ENCODE results near the gene BTBD19.

Gene BTBD19

DNA sequence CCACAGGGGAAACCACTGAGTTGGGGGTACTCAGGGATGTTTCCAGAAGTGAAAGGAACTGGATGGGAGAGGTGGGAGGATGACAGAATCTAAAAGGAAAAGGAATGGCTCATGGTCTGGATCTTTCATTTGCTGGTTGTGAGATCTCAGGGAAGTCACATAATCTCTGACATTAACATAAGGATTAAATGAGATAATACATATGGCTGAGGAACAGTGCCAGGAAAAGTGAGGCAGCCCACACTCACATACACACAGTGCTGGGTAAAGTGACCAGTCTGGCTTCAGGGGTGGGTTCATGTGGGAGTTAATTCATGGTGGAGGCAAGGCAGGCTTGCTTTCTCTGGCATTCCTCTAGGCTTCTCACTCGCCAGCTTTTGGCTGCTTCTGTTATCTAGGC, 38.7 kb downstream of the BTBD19 start:
- DNase-seq (ENCODE audit: low read depth): no peak
- no peak overlapping the region for H3K4me3 ChIP-seq (replicated peaks; ENCODE audit: low read depth, low read length)
- TF ChIP-seq, protein P1, sequence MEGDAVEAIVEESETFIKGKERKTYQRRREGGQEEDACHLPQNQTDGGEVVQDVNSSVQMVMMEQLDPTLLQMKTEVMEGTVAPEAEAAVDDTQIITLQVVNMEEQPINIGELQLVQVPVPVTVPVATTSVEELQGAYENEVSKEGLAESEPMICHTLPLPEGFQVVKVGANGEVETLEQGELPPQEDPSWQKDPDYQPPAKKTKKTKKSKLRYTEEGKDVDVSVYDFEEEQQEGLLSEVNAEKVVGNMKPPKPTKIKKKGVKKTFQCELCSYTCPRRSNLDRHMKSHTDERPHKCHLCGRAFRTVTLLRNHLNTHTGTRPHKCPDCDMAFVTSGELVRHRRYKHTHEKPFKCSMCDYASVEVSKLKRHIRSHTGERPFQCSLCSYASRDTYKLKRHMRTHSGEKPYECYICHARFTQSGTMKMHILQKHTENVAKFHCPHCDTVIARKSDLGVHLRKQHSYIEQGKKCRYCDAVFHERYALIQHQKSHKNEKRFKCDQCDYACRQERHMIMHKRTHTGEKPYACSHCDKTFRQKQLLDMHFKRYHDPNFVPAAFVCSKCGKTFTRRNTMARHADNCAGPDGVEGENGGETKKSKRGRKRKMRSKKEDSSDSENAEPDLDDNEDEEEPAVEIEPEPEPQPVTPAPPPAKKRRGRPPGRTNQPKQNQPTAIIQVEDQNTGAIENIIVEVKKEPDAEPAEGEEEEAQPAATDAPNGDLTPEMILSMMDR (IDR thresholded peaks at IDR 0.05; ENCODE audit: low read length, missing control alignments): no peak

DNA sequence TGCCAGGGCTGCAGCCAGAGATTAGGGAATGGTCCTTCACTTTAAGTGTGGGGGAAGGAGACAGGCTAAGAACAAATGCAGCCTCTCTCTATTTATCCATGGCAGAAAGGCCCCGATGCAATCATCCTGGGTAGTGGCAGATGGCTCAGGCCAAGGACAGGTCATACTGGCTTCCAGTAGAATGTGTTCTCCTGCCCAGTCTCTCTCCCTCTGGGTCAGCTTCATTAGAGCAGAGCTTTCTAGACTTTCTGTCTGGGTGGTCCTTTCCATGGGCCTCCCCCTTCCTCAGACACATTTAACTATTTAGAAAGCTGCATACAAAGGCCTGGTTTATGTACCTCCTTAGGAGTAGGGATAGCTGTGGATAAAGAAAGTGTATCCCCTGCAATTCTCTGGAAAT, 39.5 kb downstream of the BTBD19 start:
- no peak overlapping the region for H3K4me3 ChIP-seq (replicated peaks; ENCODE audit: low read depth, low read length)
- TF ChIP-seq, protein P1 (IDR thresholded peaks at IDR 0.05; ENCODE audit: low read length, missing control alignments): no peak
- no peak for DNase-seq (ENCODE audit: low read depth)

DNA sequence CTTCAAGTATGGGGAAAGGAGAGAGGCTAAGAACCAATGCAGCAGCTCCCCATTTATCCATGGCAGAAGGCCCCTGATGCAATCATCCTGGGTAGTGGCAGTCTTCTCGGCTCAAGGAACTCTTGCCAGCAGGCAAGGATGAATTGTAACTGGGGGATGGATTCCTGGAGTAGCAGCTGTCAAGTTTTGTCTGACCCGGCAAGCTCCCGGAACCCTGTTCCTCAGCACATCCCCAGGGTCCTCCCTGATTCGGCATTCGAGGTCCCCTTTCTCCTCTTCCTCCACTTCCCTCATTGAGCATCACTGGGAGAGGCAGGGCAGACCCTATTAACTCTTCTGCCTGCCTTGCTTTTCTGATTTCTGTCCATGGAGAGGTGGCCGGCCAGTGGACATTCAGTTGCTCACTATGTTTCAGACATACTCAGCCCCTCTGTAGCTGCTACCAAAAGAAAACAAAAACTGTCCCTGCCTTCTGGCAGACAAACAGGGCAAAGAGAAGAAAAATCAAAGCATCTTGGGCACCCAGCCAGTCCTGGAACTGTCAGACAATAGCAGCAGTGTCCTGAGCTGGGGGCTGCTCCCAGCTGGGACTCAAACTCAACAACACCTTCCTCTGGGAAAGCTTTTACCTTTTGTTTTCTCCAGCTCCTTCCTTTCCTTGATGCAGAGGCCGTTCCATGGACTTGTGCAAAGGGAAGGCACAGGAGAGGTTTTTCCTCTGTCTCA, 40.3 kb downstream of the BTBD19 start:
- no peak overlapping the region for H3K4me3 ChIP-seq (replicated peaks; ENCODE audit: low read depth, low read length)
- peak; percentile 36 for DNase-seq (ENCODE audit: low read depth)
- TF ChIP-seq, protein P1 (IDR thresholded peaks at IDR 0.05; ENCODE audit: low read length, missing control alignments): no peak

DNA sequence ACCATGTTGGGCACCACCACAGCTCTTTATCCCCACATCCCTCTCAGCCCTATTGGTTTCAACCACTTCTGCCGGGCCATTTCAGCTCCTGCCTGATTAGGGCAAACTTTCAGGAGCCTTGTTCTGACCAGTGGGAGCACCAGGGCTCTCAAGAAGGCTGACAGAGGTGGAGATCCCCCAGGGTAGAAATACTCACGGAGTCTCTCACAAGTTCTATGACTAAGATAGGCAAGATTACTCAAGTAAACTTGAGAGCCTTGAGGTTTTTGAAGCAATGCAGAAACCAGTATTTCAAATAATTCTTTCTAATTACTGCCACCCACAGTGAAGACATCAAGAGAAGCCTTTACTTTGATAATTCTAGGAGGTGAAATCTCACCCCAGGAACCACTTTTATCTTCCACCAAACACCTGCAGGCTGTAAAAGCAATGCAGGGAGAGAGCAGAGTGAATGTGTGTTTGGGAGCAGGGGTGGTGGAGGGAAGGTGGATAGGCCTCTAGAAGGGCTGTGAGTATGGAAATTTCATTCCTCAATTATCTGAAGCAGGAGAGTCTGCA, 41.3 kb downstream of the BTBD19 start:
- H3K4me3 ChIP-seq (replicated peaks; ENCODE audit: low read depth, low read length): no peak overlapping the region
- DNase-seq (ENCODE audit: low read depth): no peak
- TF ChIP-seq, protein P1 (IDR thresholded peaks at IDR 0.05; ENCODE audit: low read length, missing control alignments): no peak

DNA sequence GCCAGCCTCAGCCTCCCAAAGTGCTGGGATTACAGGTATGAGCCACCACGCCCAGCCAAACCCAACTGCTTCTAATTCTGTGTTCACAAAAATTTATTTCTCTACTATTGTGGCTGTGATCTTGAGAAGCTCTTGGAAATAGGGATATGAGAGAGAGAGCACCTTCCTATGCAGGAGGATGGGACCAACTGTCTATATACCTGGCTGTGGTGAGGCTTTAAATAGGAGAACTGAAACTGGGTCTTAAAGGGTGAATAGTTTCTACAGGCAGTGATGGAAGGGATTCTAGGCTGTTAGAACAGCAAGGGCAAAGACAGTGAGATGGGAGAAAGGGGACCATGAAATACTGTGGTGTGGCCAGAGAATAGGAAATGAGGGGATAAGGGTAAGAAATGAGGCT, 43.0 kb downstream of the BTBD19 start:
- TF ChIP-seq, protein P1 (IDR thresholded peaks at IDR 0.05; ENCODE audit: low read length, missing control alignments): no peak
- DNase-seq (ENCODE audit: low read depth): no peak
- no peak overlapping the region for H3K4me3 ChIP-seq (replicated peaks; ENCODE audit: low read depth, low read length)

DNA sequence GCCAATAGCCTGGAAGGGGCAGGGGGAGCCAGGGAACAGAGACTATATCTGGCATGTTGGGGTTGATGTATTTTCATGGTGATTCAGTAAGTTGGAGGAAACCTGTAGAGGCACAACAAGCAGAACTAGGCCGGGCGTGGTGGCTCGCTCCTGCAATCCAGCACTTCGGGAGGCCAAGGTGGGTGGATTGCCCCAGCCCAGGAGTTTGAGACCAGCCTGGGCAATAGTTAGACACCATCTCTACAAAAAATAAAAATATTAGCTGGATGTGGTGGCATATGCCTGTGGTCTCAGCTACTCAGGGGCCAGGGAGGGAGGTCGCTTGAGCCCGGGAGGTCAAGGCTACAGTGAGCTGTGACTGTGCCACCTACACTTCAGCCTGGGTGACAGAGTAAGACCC, 44.9 kb downstream of the BTBD19 start:
- DNase-seq (ENCODE audit: low read depth): no peak
- TF ChIP-seq, protein P1 (IDR thresholded peaks at IDR 0.05; ENCODE audit: low read length, missing control alignments): no peak
- no peak overlapping the region for H3K4me3 ChIP-seq (replicated peaks; ENCODE audit: low read depth, low read length)

DNA sequence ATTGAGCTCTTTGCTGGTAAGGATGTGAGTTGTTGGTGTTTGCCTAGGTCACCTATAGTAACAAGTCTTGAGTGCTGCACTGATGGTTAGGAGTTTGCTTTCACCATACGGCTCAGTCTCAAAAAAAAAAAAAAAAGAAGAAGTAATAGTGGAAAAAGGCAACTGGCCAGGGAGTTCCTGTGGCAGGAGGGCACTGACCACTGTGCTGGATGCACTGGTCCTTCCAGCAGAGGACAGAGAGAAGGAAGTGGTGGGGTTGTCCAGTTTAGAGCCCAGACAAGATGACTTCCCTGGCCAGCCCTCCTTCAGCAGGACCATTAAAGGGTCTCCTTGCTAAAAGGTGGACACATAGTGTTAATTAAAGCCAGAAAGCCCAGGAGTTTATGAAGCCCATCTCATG, 46.6 kb downstream of the BTBD19 start:
- TF ChIP-seq, protein P1 (IDR thresholded peaks at IDR 0.05; ENCODE audit: low read length, missing control alignments): no peak
- no peak for DNase-seq (ENCODE audit: low read depth)
- no peak overlapping the region for H3K4me3 ChIP-seq (replicated peaks; ENCODE audit: low read depth, low read length)
